Thoracic aorta (tissue), 2 donors: ENCODE measurements around the gene TBC1D24. TPM values are rescaled to one million over a fixed set of nuclear protein-coding genes. Genes with fewer than 3 reads are reported as not detected.

Experiments used
- ATAC-seq: fragments of 150-250 bp; one replicate; pipeline ENCODE4 v1.8.0; 2017; ENCODE audit warnings: low read depth; ENCODE audit not compliant: insufficient number of reproducible peaks, low FRiP score
- DNase-seq: peaks from one replicate; pipeline ENCODE4 v3.0.0-alpha.2; 2020; ENCODE audit warnings: low spot score
- H3K27ac ChIP-seq, 2 donors: fragments of 200-600 bp; sonication (generic); 1 replicate in 1 of 2; 2 replicates in 1 of 2; pipeline ENCODE4 v1.5.1; 2016; ENCODE audit warnings: mild to moderate bottlenecking in 2 of 2, moderate library complexity in 2 of 2
- H3K27me3 ChIP-seq: fragments of 200-600 bp; sonication (generic); replicated peaks from 2 replicates; pipeline ENCODE4 v1.6.0; 2016; ENCODE audit warnings: mild to moderate bottlenecking; ENCODE audit not compliant: insufficient read depth
- H3K36me3 ChIP-seq: fragments of 200-600 bp; sonication (generic); one replicate; pipeline ENCODE4 v1.5.1; 2016
- H3K4me1 ChIP-seq, 2 donors: fragments of 200-600 bp; sonication (generic); 1 replicate in 1 of 2; 2 replicates in 1 of 2; pipeline versions ENCODE4 v1.5.1 to v1.6.0; 2016; ENCODE audit warnings: low read depth in 2 of 2, mild to moderate bottlenecking in 1 of 2; ENCODE audit not compliant: control insufficient read depth in 1 of 2
- H3K4me3 ChIP-seq: fragments of 200-600 bp; sonication (generic); 2 replicates; pipeline ENCODE4 v1.5.1; 2016; ENCODE audit warnings: mild to moderate bottlenecking
- H3K9me3 ChIP-seq: fragments of 200-600 bp; sonication (generic); 2 replicates; pipeline ENCODE4 v1.5.1; 2016
- total RNA-seq, 2 donors: library from RNA; depleted of rRNA; stranded (reverse); fragments of >200 nt; gene quantifications; one replicate each; pipeline versions ENCODE4 v1.1.0 to v1.2.3, GENCODE V29; 2016
- TF ChIP-seq, protein P1 (sequence below): fragments of 200-600 bp; sonication (generic); IDR thresholded peaks from one replicate; pipeline ENCODE4 v1.5.1; 2019; ENCODE audit warnings: antibody characterized with exemption

The TBC1D24 gene
- total RNA-seq, 2 donors from 2014 or later, result 14.5 to 15.0 TPM

DNA sequence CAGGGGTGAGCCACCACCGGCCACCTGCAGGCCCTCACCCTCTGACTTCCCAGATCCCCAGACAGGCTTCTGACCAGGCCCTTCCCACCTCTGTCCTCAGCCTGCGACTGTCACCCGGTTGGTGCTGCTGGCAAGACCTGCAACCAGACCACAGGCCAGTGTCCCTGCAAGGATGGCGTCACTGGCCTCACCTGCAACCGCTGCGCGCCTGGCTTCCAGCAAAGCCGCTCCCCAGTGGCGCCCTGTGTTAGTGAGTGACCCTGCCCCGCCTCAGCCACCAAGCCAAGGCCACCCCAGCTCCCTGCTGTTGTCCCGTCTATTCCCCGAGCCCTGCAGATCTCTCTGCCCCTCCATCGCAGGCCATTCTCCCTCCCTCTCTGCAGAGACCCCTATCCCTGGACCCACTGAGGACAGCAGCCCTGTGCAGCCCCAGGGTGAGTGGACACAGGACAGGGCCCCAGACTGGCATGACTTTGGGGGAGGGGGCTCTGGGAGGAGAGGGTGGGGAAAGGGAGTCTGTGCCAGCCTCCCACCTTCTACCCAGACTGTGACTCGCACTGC, 2.0 kb upstream of the TBC1D24 start:
- H3K4me3 ChIP-seq, result no peak overlapping the region
- ATAC-seq (no peak), DNase-seq (no peak)
- H3K27ac ChIP-seq, result no peak overlapping the region
- H3K4me1 ChIP-seq, result peaks cover 32 to 47% of the 10 kb centered on the region in 2 donors
- H3K36me3 ChIP-seq, result no peaks in the 10 kb centered on the region
- no peaks in the 10 kb centered on the region for H3K27me3 ChIP-seq
- no peaks in the 10 kb centered on the region for H3K9me3 ChIP-seq
- TF ChIP-seq, protein P1, sequence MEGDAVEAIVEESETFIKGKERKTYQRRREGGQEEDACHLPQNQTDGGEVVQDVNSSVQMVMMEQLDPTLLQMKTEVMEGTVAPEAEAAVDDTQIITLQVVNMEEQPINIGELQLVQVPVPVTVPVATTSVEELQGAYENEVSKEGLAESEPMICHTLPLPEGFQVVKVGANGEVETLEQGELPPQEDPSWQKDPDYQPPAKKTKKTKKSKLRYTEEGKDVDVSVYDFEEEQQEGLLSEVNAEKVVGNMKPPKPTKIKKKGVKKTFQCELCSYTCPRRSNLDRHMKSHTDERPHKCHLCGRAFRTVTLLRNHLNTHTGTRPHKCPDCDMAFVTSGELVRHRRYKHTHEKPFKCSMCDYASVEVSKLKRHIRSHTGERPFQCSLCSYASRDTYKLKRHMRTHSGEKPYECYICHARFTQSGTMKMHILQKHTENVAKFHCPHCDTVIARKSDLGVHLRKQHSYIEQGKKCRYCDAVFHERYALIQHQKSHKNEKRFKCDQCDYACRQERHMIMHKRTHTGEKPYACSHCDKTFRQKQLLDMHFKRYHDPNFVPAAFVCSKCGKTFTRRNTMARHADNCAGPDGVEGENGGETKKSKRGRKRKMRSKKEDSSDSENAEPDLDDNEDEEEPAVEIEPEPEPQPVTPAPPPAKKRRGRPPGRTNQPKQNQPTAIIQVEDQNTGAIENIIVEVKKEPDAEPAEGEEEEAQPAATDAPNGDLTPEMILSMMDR, result no peak

DNA sequence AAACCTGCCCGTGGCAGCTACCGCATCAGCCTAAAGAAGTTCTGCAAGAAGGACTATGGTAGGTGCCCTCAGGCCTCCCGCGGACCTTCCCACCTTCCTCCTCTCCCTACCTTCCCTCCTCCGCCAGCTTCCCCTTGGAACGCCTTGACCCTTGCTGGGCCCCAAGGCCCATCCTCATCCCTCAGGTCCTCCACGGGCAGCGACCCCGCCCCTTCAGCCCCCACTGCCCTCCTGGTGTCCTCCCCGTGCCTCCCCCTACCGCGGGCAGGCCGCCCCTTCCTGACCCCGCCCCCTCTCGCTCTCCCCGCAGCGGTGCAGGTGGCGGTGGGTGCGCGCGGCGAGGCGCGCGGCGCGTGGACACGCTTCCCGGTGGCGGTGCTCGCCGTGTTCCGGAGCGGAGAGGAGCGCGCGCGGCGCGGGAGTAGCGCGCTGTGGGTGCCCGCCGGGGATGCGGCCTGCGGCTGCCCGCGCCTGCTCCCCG, 1.4 kb upstream of the TBC1D24 start:
- Histone ChIP-seq H3K9me3 (no peaks in the 10 kb centered on the region), H3K36me3 (no peaks in the 10 kb centered on the region), H3K4me3 (peak overlapping the region; percentile 90), H3K4me1 (peaks cover 27 to 42% of the 10 kb centered on the region in 2 donors), H3K27me3 (no peaks in the 10 kb centered on the region), H3K27ac (no peak overlapping the region)
- DNase-seq (no peak), ATAC-seq (no peak)
- TF ChIP-seq, protein P1, result no peak

DNA sequence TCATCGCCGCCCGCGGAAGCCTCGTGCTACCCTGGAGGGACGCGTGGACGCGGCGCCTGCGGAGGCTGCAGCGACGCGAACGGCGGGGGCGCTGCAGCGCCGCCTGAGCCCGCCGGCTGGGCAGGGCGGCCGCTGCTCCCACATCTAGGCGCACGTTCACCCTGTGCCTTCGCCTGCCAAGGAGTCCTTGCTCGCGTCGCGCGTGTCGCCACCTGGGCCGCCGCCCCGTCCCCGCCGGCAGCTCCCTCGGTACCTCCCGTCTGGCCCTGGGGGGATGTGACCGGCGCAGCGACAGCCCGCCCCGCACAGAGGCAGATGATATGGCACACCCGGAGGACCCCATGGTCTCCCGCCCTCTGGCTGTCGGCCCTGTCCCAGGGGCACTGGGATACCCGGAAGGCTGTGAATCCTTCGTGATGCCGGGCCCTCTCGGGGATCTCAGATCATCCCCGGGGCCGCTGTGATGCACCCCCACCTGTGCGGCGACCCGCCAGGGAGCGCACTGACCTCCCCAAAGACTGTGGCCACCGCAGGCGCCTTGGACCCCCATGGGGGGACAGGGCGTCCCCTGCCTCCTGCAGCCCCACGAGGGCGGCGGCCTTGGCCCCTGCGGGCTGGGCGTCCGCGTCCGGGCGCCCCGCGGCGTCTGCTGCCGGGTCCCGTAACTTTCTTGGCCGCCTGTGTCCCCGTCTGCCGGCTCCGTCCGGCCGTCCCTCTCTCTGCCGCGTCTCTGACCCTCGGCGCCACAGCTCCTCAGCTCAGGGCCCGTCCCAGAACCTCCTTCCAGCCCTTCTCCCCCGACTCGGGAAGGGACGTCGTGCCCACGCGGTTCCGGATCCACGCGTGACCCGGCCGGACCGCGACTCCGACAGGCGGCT, 689 bp upstream of the TBC1D24 start:
- Histone ChIP-seq H3K27ac (peak overlapping the region in 1 of 2 donors; percentile 64), H3K4me3 (peak overlapping the region; percentile 90), H3K36me3 (no peaks in the 10 kb centered on the region), H3K27me3 (no peaks in the 10 kb centered on the region), H3K9me3 (no peaks in the 10 kb centered on the region), H3K4me1 (peaks cover 20 to 34% of the 10 kb centered on the region in 2 donors)
- DNase-seq (no peak), ATAC-seq (peak; percentile 12)
- TF ChIP-seq, protein P1, result peak; percentile 38

DNA sequence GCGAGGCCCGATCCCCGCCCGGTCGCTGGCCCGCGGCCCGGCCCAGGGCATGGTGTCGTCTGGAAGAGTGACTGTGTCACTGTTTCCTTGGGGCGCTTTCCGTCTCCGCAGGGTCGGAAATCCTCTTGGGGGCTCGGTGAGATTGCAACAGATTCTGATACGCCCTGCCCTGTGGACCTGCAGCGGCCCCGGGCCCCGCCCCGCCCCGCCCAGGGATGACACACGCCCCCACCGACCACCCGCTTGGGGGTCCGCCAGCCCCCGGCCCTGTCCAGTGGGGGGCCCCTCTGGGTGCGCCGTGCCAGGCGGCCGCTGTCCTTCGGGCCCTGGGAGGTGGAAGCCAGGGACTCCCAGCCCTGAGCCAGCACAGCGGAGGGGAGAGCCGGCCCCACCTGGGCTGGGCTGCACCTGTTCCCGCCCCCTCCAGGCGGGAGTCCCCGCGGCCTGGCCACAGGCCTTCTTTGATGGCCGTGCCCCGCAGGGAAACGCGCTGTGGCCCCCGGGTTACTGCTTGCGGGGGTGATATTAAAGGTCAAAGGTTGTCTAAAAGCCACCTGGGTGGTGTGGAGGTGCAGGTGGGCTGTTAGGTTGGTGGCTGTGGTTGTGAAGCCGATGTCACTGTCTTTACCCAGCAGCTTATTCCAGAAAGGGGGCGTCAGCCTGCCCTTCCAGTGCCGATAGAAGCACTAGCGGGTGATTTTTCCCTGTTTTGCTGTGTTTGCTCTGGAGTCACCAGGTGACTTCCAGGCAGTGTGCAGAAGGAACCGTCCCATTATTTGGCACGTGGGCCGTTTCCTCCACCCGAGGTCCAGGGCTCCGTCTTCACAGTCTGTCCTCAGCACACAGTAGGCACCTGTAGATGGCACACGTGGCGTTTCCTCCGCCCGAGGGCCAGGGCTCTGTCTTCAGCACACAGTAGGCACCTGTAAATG, 752 bp downstream of the TBC1D24 start:
- DNase-seq (no peak), ATAC-seq (no peak)
- TF ChIP-seq, protein P1, result no peak
- H3K27ac ChIP-seq, result no peak overlapping the region
- H3K4me1 ChIP-seq, result peaks cover 19 to 30% of the 10 kb centered on the region in 2 donors
- no peaks in the 10 kb centered on the region for H3K9me3 ChIP-seq
- H3K4me3 ChIP-seq, result peak overlapping the region; percentile 90
- no peaks in the 10 kb centered on the region for H3K36me3 ChIP-seq
- no peaks in the 10 kb centered on the region for H3K27me3 ChIP-seq
